ENCODE measurements around the gene GIGYF1. TPM values are rescaled to one million over a fixed set of nuclear protein-coding genes. Genes with fewer than 3 reads are reported as not detected.
A peak's percentile ranks its signal among the peaks of the same experiment; 100 is the strongest.

Gene GIGYF1
- polyA plus RNA-seq, 1 donor (not counting 4 experiments of a cell fraction or from before 2014, with no cell fraction given): 4.0 TPM

- DNase-seq (ENCODE audit: low read depth, low spot score): no peak
- Histone ChIP-seq H2AFZ (ENCODE audit: control insufficient read depth, low read length) (no peak overlapping the region), H3K4me3 (ENCODE audit: control insufficient read depth in 2 of 3, extremely low read depth in 1 of 3, insufficient read depth in 2 of 3, low read depth in 1 of 3, low read length in 3 of 3) (peak overlapping the region; percentile 73 to 87 (median 80)), H3K9me1 (ENCODE audit: control insufficient read depth, extremely low read depth, insufficient read depth, low read length) (no peaks in the 10 kb centered on the region), H3K36me3 (ENCODE audit: control insufficient read depth in 2 of 2, extremely low read depth in 1 of 2, insufficient read depth in 2 of 2, low read length in 2 of 2) (peaks cover 6 to 8% of the 10 kb centered on the region in 2 experiments), H3K27me3 (ENCODE audit: control insufficient read depth, extremely low read depth, insufficient read depth, low read length) (no peaks in the 10 kb centered on the region), H3K9me3 (ENCODE audit: control insufficient read depth, low read depth, low read length) (no peaks in the 10 kb centered on the region), H3K4me1 (ENCODE audit: control insufficient read depth, extremely low read depth, insufficient read depth, low read length) (peaks cover 13% of the 10 kb centered on the region), H3K27ac (ENCODE audit: control insufficient read depth, insufficient read depth, low read length) (no peak overlapping the region), H3K79me2 (ENCODE audit: control insufficient read depth, insufficient read depth, low read length) (peaks cover 48% of the 10 kb centered on the region), H4K20me1 (ENCODE audit: control insufficient read depth, extremely low read depth, insufficient read depth, low read length) (peaks cover 14% of the 10 kb centered on the region), H3K9ac (ENCODE audit: control insufficient read depth, extremely low read depth, insufficient read depth, low read length) (peak overlapping the region; percentile 86), H3K4me2 (ENCODE audit: control insufficient read depth, extremely low read depth, insufficient read depth, low read depth, low read length) (peak overlapping the region; percentile 73)
- FAIRE-seq: no peak
- TF ChIP-seq, protein P1, sequence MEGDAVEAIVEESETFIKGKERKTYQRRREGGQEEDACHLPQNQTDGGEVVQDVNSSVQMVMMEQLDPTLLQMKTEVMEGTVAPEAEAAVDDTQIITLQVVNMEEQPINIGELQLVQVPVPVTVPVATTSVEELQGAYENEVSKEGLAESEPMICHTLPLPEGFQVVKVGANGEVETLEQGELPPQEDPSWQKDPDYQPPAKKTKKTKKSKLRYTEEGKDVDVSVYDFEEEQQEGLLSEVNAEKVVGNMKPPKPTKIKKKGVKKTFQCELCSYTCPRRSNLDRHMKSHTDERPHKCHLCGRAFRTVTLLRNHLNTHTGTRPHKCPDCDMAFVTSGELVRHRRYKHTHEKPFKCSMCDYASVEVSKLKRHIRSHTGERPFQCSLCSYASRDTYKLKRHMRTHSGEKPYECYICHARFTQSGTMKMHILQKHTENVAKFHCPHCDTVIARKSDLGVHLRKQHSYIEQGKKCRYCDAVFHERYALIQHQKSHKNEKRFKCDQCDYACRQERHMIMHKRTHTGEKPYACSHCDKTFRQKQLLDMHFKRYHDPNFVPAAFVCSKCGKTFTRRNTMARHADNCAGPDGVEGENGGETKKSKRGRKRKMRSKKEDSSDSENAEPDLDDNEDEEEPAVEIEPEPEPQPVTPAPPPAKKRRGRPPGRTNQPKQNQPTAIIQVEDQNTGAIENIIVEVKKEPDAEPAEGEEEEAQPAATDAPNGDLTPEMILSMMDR (optimal IDR thresholded peaks at IDR 0.05 in 1 of 3, IDR thresholded peaks at IDR 0.05 in 1 of 3, conservative IDR thresholded peaks at IDR 0.05 in 1 of 3; ENCODE audit: extremely low read depth in 1 of 3, insufficient read depth in 2 of 3, low read length in 3 of 3): no peak
- TF ChIP-seq EZH2 (IDR thresholded peaks at IDR 0.05; ENCODE audit: low read length): no peak
- dilution Hi-C loops (cut with MboI; ENCODE audit: extremely low pct_ligation_motif_present, low sequenced_read_pairs): no loop called here
These were observed 1.5 kb downstream of the GIGYF1 start for GRCh38 chr7:100692578-100692961.

GRCh38 chr7:100691676-100692577 lies 2.1 kb downstream of the GIGYF1 start:
- FAIRE-seq (peak; percentile 20), DNase-seq (ENCODE audit: low read depth, low spot score) (no peak)
- Histone ChIP-seq H3K9me3 (ENCODE audit: control insufficient read depth, low read depth, low read length) (no peaks in the 10 kb centered on the region), H3K27ac (ENCODE audit: control insufficient read depth, insufficient read depth, low read length) (peak overlapping the region; percentile 31), H3K79me2 (ENCODE audit: control insufficient read depth, insufficient read depth, low read length) (peaks cover 48% of the 10 kb centered on the region), H4K20me1 (ENCODE audit: control insufficient read depth, extremely low read depth, insufficient read depth, low read length) (peaks cover 14% of the 10 kb centered on the region), H3K9ac (ENCODE audit: control insufficient read depth, extremely low read depth, insufficient read depth, low read length) (peak overlapping the region; percentile 31), H3K27me3 (ENCODE audit: control insufficient read depth, extremely low read depth, insufficient read depth, low read length) (no peaks in the 10 kb centered on the region), H2AFZ (ENCODE audit: control insufficient read depth, low read length) (no peak overlapping the region), H3K36me3 (ENCODE audit: control insufficient read depth in 2 of 2, extremely low read depth in 1 of 2, insufficient read depth in 2 of 2, low read length in 2 of 2) (peaks cover 6 to 8% of the 10 kb centered on the region in 2 experiments), H3K4me1 (ENCODE audit: control insufficient read depth, extremely low read depth, insufficient read depth, low read length) (peaks cover 13% of the 10 kb centered on the region), H3K9me1 (ENCODE audit: control insufficient read depth, extremely low read depth, insufficient read depth, low read length) (no peaks in the 10 kb centered on the region), H3K4me2 (ENCODE audit: control insufficient read depth, extremely low read depth, insufficient read depth, low read depth, low read length) (peak overlapping the region; percentile 73), H3K4me3 (ENCODE audit: control insufficient read depth in 2 of 3, extremely low read depth in 1 of 3, insufficient read depth in 2 of 3, low read depth in 1 of 3, low read length in 3 of 3) (peak overlapping the region in 2 of 3 experiments; percentile 38 to 87)
- TF ChIP-seq, protein P1 (optimal IDR thresholded peaks at IDR 0.05 in 1 of 3, IDR thresholded peaks at IDR 0.05 in 1 of 3, conservative IDR thresholded peaks at IDR 0.05 in 1 of 3; ENCODE audit: extremely low read depth in 1 of 3, insufficient read depth in 2 of 3, low read length in 3 of 3): peak; percentile 72 to 92 (median 82)
- TF ChIP-seq EZH2 (IDR thresholded peaks at IDR 0.05; ENCODE audit: low read length): no peak
- dilution Hi-C loops (cut with MboI; ENCODE audit: extremely low pct_ligation_motif_present, low sequenced_read_pairs): no loop called here
